ENCODE data around the gene STAG1. TPM values are rescaled to one million over a fixed set of nuclear protein-coding genes. Genes with fewer than 3 reads are reported as not detected.

STAG1 gene
- total RNA-seq, 1 experiment from 2014 or later, result 43.7 TPM

DNA sequence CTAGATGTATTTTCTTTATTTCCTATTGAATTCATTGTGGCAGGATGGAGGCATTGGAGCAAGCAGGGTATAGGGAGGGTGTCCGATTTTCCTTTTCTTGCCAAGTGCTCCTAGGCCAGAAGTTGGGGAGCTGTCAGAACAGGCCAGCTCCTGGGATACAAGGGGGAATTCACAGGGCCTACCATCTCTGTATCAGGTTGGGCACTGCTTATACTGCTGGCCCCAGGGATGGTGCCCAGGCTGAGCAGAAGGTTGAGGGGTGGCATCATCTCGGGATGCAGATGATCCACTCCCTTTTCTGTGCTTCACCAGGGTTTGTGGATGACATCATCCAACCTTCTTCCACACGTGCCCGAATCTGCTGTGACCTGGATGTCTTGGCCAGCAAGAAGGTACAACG, 422.6 kb downstream of the STAG1 start:
- intact Hi-C loops (cut with micrococcal nuclease; ENCODE audit: unreplicated experiment) (loop anchor here (10.0 kb wide), 1 partner anchor 255 kb away; no protein-coding TSS in a partner anchor), in situ Hi-C loops (cut with HindIII; ENCODE audit: low pct_unique_long_range_greater_than_20kb, low sequenced_read_pairs) (no loop called here)
- no peak for TF ChIP-seq TCF7L2 (IDR thresholded peaks at IDR 0.05; ENCODE audit: low read depth, low read length)
- TF ChIP-seq REST (IDR thresholded peaks at IDR 0.05; ENCODE audit: insufficient read depth in 1 of 2, low read depth in 2 of 2, low read length in 1 of 2), result no peak
- TF ChIP-seq CTCF (IDR thresholded peaks at IDR 0.05), result no peak
- no peak for TF ChIP-seq SIN3A (IDR thresholded peaks at IDR 0.05; ENCODE audit: borderline replicate concordance, insufficient read depth, low read depth, low read length)
- no peak for TF ChIP-seq POLR2AphosphoS5 (IDR thresholded peaks at IDR 0.05; ENCODE audit: low read depth, low read length)
- Histone ChIP-seq H3K4me3 (ENCODE audit: low read depth in 2 of 2, low read length in 2 of 2) (no peak overlapping the region), H3K27ac (ENCODE audit: low read length) (no peak overlapping the region), H3K27me3 (ENCODE audit: control insufficient read depth, insufficient read depth, low read length) (no peaks in the 10 kb centered on the region), H3K36me3 (ENCODE audit: control insufficient read depth, insufficient read depth, low read length) (no peaks in the 10 kb centered on the region), H3K9me3 (ENCODE audit: control insufficient read depth, insufficient read depth, low read depth, low read length) (no peaks in the 10 kb centered on the region), H3K4me1 (ENCODE audit: control insufficient read depth, insufficient read depth, low read length) (no peaks in the 10 kb centered on the region)
- DNase-seq (ENCODE audit: low read depth, low spot score), result no peak
- CTCF ChIA-PET, result no interaction called here
- ATAC-seq, result no peak
- BruUV-seq (replicated peaks), result no TSS peak
- POLR2A ChIA-PET, result no interaction called here

- no TSS peak for BruUV-seq (replicated peaks)
- no peak for ATAC-seq
- intact Hi-C loops (cut with micrococcal nuclease; ENCODE audit: unreplicated experiment) (loop anchor here (10.0 kb wide), 1 partner anchor 253 kb away; no protein-coding TSS in a partner anchor), in situ Hi-C loops (cut with HindIII; ENCODE audit: low pct_unique_long_range_greater_than_20kb, low sequenced_read_pairs) (no loop called here)
- ChIA-PET POLR2A (no interaction called here), CTCF (no interaction called here)
- H3K36me3 ChIP-seq (ENCODE audit: control insufficient read depth, insufficient read depth, low read length), result no peaks in the 10 kb centered on the region
- no peak overlapping the region for H3K4me3 ChIP-seq (ENCODE audit: low read depth in 2 of 2, low read length in 2 of 2)
- no peak overlapping the region for H3K27ac ChIP-seq (ENCODE audit: low read length)
- peaks cover 3% of the 10 kb centered on the region for H3K9me3 ChIP-seq (ENCODE audit: control insufficient read depth, insufficient read depth, low read depth, low read length)
- H3K4me1 ChIP-seq (ENCODE audit: control insufficient read depth, insufficient read depth, low read length), result no peaks in the 10 kb centered on the region
- no peaks in the 10 kb centered on the region for H3K27me3 ChIP-seq (ENCODE audit: control insufficient read depth, insufficient read depth, low read length)
- DNase-seq (ENCODE audit: low read depth, low spot score), result no peak
- TF ChIP-seq POLR2AphosphoS5 (IDR thresholded peaks at IDR 0.05; ENCODE audit: low read depth, low read length), result no peak
- TF ChIP-seq SIN3A (IDR thresholded peaks at IDR 0.05; ENCODE audit: borderline replicate concordance, insufficient read depth, low read depth, low read length), result no peak
- no peak for TF ChIP-seq REST (IDR thresholded peaks at IDR 0.05; ENCODE audit: insufficient read depth in 1 of 2, low read depth in 2 of 2, low read length in 1 of 2)
- no peak for TF ChIP-seq CTCF (IDR thresholded peaks at IDR 0.05)
- no peak for TF ChIP-seq TCF7L2 (IDR thresholded peaks at IDR 0.05; ENCODE audit: low read depth, low read length)
Observed at GRCh38 chr3:136327671-136328070, 424.5 kb downstream of the STAG1 start.

Measured in Panc1 (cell line).